A549 (cell line): ENCODE data around the gene ZNF627.
A peak's percentile ranks its signal among the peaks of the same experiment; 100 is the strongest.

Experiments used
- BHLHE40 ChIP-seq: IDR thresholded peaks from 2 replicates; pipeline ENCODE4 v1.6.1; 2012; ENCODE audit warnings: low read depth, low read length, inconsistent platforms
- CBX2 ChIP-seq: fragments of 200-600 bp; sonication (generic); IDR thresholded peaks from 2 replicates; pipeline ENCODE4 v1.6.1; 2016; ENCODE audit warnings: low read depth, mild to moderate bottlenecking, borderline replicate concordance
- CEBPB ChIP-seq, 2 experiments: fragments of >200 bp in 1 of 2; sonication (Bioruptor Twin) in 1 of 2; formaldehyde crosslinking in 1 of 2; IDR thresholded peaks; 2 replicates each; pipeline ENCODE4 v1.6.1; 2012 to 2016
- CHD2 ChIP-seq: fragments of 150-350 bp; IDR thresholded peaks from 2 replicates; pipeline ENCODE4 v1.6.1; 2014; ENCODE audit warnings: low read length; ENCODE audit not compliant: partially characterized antibody
- EP300 ChIP-seq, 2 experiments: fragments of >200 bp; sonication (Bioruptor Twin); formaldehyde crosslinking; IDR thresholded peaks; 2 replicates in 1 of 2; 3 replicates in 1 of 2; pipeline ENCODE4 v1.6.1; 2016 to 2017
- POLR2A ChIP-seq: IDR thresholded peaks from 2 replicates; pipeline ENCODE4 v1.6.1; 2012; ENCODE audit warnings: mild to moderate bottlenecking, low read length
- POLR2AphosphoS2 ChIP-seq: conservative IDR thresholded peaks from 2 replicates; pipeline ENCODE4 v1.6.1; 2012; ENCODE audit warnings: low read length, improper control_type of control experiment, inconsistent platforms
- RAD21 ChIP-seq, 2 experiments: fragments of >200 bp in 1 of 2; sonication (Bioruptor Twin) in 1 of 2; formaldehyde crosslinking in 1 of 2; IDR thresholded peaks in 1 of 2; conservative IDR thresholded peaks in 1 of 2; 2 replicates in 1 of 2; 3 replicates in 1 of 2; pipeline ENCODE4 v1.6.1; 2012 to 2018; ENCODE audit warnings: inconsistent platforms in 1 of 2
- RARB ChIP-seq: fragments of 250-450 bp; sonication (Bioruptor Pico); IDR thresholded peaks from 2 replicates; pipeline ENCODE4 v1.8.0; 2021; ENCODE audit warnings: mild to moderate bottlenecking, moderate library complexity
- RFX5 ChIP-seq: fragments of 450-650 bp; IDR thresholded peaks from 2 replicates; pipeline ENCODE4 v1.7.1; 2014; ENCODE audit warnings: antibody characterized with exemption, mild to moderate bottlenecking, moderate library complexity
- RNF2 ChIP-seq: fragments of 200-600 bp; sonication (generic); IDR thresholded peaks from 2 replicates; pipeline ENCODE4 v1.6.1; 2016; ENCODE audit warnings: low read depth, mild to moderate bottlenecking, antibody characterized with exemption, moderate library complexity, borderline replicate concordance
- SREBF2 ChIP-seq: fragments of 450-650 bp; IDR thresholded peaks from 2 replicates; pipeline ENCODE4 v1.6.1; 2014; ENCODE audit warnings: mild to moderate bottlenecking, moderate library complexity
- TF ChIP-seq, protein P1 (sequence below): fragments of >200 bp; sonication (Bioruptor Twin); formaldehyde crosslinking; IDR thresholded peaks from 3 replicates; pipeline ENCODE4 v1.5.1; 2016
- TF ChIP-seq, protein P2 (sequence below): fragments of 150-350 bp; IDR thresholded peaks from 2 replicates; pipeline ENCODE4 v1.6.1; 2014; ENCODE audit warnings: low read depth, mild to moderate bottlenecking, low read length

DNA sequence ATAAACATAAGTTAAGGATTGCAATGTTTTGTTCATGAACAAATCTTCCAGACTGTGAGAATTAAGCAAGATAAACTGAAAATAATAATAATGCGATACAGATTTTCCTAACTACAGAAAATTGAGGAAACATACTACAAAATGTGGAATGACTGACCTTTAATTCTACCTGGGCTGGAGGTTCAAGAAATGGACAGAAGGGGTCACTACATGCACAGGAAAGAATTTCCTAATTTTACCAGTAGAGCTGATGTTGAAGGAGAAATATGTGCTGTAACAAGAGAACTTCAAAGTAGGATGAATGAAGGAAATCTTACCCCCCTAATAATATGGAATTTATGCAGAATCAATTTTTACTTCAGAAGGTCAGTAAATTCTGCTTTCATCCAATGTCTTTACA is 62.3 kb downstream of the ZNF627 start:
- TF ChIP-seq POLR2A (no peak), CHD2 (no peak), POLR2AphosphoS2 (no peak), EP300 (IDR thresholded peaks at IDR 0.05) (no peak), RAD21 (conservative IDR thresholded peaks at IDR 0.05 in 1 of 2, IDR thresholded peaks at IDR 0.05 in 1 of 2) (0 out of 5 replicates have a peak, but pooled peaks of 1 of the 2 experiments have one; percentile 20), RARB (CRISPR knock-in tag) (no peak), SREBF2 (no peak), CBX2 (no peak), RFX5 (no peak), RNF2 (no peak), CEBPB (IDR thresholded peaks at IDR 0.05) (no peak), BHLHE40 (no peak)
- TF ChIP-seq, protein P1, sequence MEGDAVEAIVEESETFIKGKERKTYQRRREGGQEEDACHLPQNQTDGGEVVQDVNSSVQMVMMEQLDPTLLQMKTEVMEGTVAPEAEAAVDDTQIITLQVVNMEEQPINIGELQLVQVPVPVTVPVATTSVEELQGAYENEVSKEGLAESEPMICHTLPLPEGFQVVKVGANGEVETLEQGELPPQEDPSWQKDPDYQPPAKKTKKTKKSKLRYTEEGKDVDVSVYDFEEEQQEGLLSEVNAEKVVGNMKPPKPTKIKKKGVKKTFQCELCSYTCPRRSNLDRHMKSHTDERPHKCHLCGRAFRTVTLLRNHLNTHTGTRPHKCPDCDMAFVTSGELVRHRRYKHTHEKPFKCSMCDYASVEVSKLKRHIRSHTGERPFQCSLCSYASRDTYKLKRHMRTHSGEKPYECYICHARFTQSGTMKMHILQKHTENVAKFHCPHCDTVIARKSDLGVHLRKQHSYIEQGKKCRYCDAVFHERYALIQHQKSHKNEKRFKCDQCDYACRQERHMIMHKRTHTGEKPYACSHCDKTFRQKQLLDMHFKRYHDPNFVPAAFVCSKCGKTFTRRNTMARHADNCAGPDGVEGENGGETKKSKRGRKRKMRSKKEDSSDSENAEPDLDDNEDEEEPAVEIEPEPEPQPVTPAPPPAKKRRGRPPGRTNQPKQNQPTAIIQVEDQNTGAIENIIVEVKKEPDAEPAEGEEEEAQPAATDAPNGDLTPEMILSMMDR, result no peak
- TF ChIP-seq, protein P2, sequence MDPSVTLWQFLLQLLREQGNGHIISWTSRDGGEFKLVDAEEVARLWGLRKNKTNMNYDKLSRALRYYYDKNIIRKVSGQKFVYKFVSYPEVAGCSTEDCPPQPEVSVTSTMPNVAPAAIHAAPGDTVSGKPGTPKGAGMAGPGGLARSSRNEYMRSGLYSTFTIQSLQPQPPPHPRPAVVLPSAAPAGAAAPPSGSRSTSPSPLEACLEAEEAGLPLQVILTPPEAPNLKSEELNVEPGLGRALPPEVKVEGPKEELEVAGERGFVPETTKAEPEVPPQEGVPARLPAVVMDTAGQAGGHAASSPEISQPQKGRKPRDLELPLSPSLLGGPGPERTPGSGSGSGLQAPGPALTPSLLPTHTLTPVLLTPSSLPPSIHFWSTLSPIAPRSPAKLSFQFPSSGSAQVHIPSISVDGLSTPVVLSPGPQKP, result no peak
